ENCODE data around the gene EEF1A2.

The EEF1A2 gene

DNA sequence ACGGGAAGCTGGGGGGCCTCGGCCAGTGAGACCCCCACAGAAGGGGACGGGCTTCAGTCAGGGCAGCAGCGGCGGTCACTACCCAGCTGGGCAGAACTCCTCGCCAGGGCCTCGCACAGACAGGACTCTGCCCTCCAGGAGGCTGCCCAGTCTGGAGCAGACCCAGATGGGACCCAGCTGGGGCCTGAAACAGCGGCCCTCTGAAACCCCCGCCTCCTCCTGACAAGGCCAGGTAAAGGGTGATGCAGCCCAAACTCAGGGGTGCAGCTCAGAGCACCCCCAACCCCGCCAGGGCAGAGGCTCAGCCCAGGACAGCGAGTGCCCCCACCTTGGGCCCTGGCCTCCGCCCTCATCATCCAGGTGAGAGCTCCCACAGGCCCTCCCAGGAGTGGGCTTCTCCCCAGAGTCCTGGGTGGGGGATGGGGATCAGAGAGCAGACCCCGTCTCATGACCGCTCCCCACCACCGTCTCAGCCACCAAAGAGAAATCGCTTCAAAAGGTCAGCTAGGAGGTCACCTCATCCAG is 2.2 kb downstream of the EEF1A2 start:
- Histone ChIP-seq H3K9me2 (ENCODE audit: low read depth, low read length) (no peaks in the 10 kb centered on the region), H3F3A (ENCODE audit: insufficient read depth, low read length) (no peaks in the 10 kb centered on the region), H3K4me2 (ENCODE audit: low read length) (no peak overlapping the region), H3K27me3 (ENCODE audit: insufficient read depth, low read length) (no peaks in the 10 kb centered on the region; the same call in 1 of the 2 replicates), H3K9me3 (ENCODE audit: low read length) (no peaks in the 10 kb centered on the region), H3K27ac (ENCODE audit: low read depth, low read length, poor library complexity, severe bottlenecking) (no peak overlapping the region), H4K20me1 (ENCODE audit: insufficient read depth, low read length) (no peaks in the 10 kb centered on the region), H3K4me1 (ENCODE audit: insufficient read depth, low read length, severe bottlenecking) (peaks cover 2% of the 10 kb centered on the region), H3K79me2 (ENCODE audit: insufficient read depth, low read length) (no peaks in the 10 kb centered on the region), H3K36me3 (ENCODE audit: insufficient read depth, low read length) (no peaks in the 10 kb centered on the region), H2AFZ (ENCODE audit: low read length) (no peak overlapping the region), H3K9ac (ENCODE audit: low read length) (no peak overlapping the region), H3K4me3 (ENCODE audit: low read depth, low read length, poor library complexity, severe bottlenecking) (no peak overlapping the region)
- no peak for TF ChIP-seq EZH2 (IDR thresholded peaks at IDR 0.05; ENCODE audit: borderline replicate concordance, low read length)
- TF ChIP-seq CTCF (IDR thresholded peaks at IDR 0.05; ENCODE audit: low read length) = no peak

DNA sequence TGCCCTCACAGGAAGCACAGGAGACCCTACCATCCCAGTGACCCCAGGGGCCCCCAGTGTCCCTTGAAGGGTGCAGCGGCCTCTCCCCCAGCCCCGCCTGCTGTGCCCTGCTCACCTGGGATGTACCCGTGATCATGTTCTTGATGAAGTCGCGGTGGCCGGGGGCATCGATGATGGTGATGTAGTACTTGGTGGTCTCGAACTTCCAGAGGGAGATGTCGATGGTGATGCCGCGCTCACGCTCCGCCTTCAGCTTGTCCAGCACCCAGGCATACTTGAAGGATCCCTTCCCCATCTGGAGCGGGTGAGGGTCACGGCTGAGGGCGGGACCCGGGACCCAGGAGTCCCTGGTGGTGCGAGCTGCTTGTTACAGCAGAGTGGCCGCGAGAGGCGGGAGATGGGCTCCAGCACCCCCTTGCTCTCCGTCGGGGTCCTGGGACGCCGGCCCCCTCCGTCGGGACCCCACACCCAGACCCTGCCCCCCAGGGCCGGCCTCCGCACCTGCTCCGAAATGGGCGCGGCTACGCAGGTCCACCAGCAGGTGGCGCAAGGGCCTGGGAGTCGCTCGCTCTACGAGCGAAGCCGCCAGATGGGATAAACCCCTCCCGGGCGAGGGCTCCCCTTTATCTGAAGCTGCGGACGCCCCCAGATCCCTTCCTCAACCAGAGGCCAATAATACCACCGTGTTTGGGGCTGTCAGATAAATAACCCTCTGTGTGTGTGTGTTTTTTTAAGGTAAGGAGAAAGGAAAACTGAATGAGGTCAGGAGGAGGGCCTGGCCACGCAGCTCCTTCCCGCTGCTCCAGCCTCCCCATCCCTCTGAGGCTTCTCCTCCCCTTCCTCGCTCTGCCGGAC is 2.9 kb downstream of the EEF1A2 start:
- TF ChIP-seq CTCF (IDR thresholded peaks at IDR 0.05; ENCODE audit: low read length) (peak; percentile 86), EZH2 (IDR thresholded peaks at IDR 0.05; ENCODE audit: borderline replicate concordance, low read length) (no peak)

GRCh38 chr20:63495167-63495720 is 3.6 kb downstream of the EEF1A2 start:
- Histone ChIP-seq H3K36me3 (ENCODE audit: insufficient read depth, low read length) (no peaks in the 10 kb centered on the region), H3K9me3 (ENCODE audit: low read length) (no peaks in the 10 kb centered on the region), H3K9me2 (ENCODE audit: low read depth, low read length) (no peaks in the 10 kb centered on the region), H3K4me3 (ENCODE audit: low read depth, low read length, poor library complexity, severe bottlenecking) (no peak overlapping the region), H3K9ac (ENCODE audit: low read length) (no peak overlapping the region), H4K20me1 (ENCODE audit: insufficient read depth, low read length) (no peaks in the 10 kb centered on the region), H3K27ac (ENCODE audit: low read depth, low read length, poor library complexity, severe bottlenecking) (no peak overlapping the region), H3F3A (ENCODE audit: insufficient read depth, low read length) (no peaks in the 10 kb centered on the region), H3K4me1 (ENCODE audit: insufficient read depth, low read length, severe bottlenecking) (no peaks in the 10 kb centered on the region), H3K79me2 (ENCODE audit: insufficient read depth, low read length) (no peaks in the 10 kb centered on the region), H2AFZ (ENCODE audit: low read length) (no peak overlapping the region), H3K4me2 (ENCODE audit: low read length) (no peak overlapping the region), H3K27me3 (ENCODE audit: insufficient read depth, low read length) (no peaks in the 10 kb centered on the region; the same call in 1 of the 2 replicates)
- TF ChIP-seq CTCF (IDR thresholded peaks at IDR 0.05; ENCODE audit: low read length) (no peak), EZH2 (IDR thresholded peaks at IDR 0.05; ENCODE audit: borderline replicate concordance, low read length) (no peak)

More for the DNA sequence above, 2.9 kb downstream of the EEF1A2 start:
- no peaks in the 10 kb centered on the region for H3K4me1 ChIP-seq (ENCODE audit: insufficient read depth, low read length, severe bottlenecking)
- H3K9ac ChIP-seq (ENCODE audit: low read length) = no peak overlapping the region
- H3K4me2 ChIP-seq (ENCODE audit: low read length) = no peak overlapping the region
- H3F3A ChIP-seq (ENCODE audit: insufficient read depth, low read length) = no peaks in the 10 kb centered on the region
- H3K27me3 ChIP-seq (ENCODE audit: insufficient read depth, low read length) = no peaks in the 10 kb centered on the region; the same call in 1 of the 2 replicates
- no peaks in the 10 kb centered on the region for H3K9me2 ChIP-seq (ENCODE audit: low read depth, low read length)
- H3K9me3 ChIP-seq (ENCODE audit: low read length) = no peaks in the 10 kb centered on the region
- H3K27ac ChIP-seq (ENCODE audit: low read depth, low read length, poor library complexity, severe bottlenecking) = no peak overlapping the region
- H3K36me3 ChIP-seq (ENCODE audit: insufficient read depth, low read length) = no peaks in the 10 kb centered on the region
- H4K20me1 ChIP-seq (ENCODE audit: insufficient read depth, low read length) = no peaks in the 10 kb centered on the region
- H3K4me3 ChIP-seq (ENCODE audit: low read depth, low read length, poor library complexity, severe bottlenecking) = no peak overlapping the region
- no peak overlapping the region for H2AFZ ChIP-seq (ENCODE audit: low read length)
- no peaks in the 10 kb centered on the region for H3K79me2 ChIP-seq (ENCODE audit: insufficient read depth, low read length)

All from OCI-LY1 (cell line).